GM23338 (cell line): ENCODE measurements around the gene SLCO1C1.

Source experiments
- EZH2 ChIP-seq: fragments of 200-600 bp; sonication (generic); IDR thresholded peaks from one replicate; pipeline ENCODE4 v1.8.0; 2017; ENCODE audit warnings: antibody characterized with exemption, mild to moderate bottlenecking, low read depth; ENCODE audit not compliant: unreplicated experiment
- TF ChIP-seq, protein P1 (sequence below), 2 experiments: fragments of 200-600 bp in 1 of 2; sonication (generic) in 1 of 2; conservative IDR thresholded peaks; 2 replicates each; pipeline versions ENCODE4 v1.5.1 to v1.6.1; 2016 to 2017; ENCODE audit warnings: antibody characterized with exemption in 2 of 2, low read depth in 2 of 2, mild to moderate bottlenecking in 2 of 2, moderate library complexity in 1 of 2

GRCh38 chr12:20656600-20656999, 38.5 kb upstream of the SLCO1C1 start:
- TF ChIP-seq EZH2 = no peak
- TF ChIP-seq, protein P1, sequence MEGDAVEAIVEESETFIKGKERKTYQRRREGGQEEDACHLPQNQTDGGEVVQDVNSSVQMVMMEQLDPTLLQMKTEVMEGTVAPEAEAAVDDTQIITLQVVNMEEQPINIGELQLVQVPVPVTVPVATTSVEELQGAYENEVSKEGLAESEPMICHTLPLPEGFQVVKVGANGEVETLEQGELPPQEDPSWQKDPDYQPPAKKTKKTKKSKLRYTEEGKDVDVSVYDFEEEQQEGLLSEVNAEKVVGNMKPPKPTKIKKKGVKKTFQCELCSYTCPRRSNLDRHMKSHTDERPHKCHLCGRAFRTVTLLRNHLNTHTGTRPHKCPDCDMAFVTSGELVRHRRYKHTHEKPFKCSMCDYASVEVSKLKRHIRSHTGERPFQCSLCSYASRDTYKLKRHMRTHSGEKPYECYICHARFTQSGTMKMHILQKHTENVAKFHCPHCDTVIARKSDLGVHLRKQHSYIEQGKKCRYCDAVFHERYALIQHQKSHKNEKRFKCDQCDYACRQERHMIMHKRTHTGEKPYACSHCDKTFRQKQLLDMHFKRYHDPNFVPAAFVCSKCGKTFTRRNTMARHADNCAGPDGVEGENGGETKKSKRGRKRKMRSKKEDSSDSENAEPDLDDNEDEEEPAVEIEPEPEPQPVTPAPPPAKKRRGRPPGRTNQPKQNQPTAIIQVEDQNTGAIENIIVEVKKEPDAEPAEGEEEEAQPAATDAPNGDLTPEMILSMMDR (conservative IDR thresholded peaks at IDR 0.05; ENCODE audit: low read depth in 2 of 2) = no peak
